ENCODE results near the gene RPS24.

GRCh38 chr10:78062296-78062695 is 28.6 kb downstream of the RPS24 start:
- TF ChIP-seq E2F1 (CRISPR knock-in tag; IDR thresholded peaks at IDR 0.05) (no peak), CHD2 (IDR thresholded peaks at IDR 0.05; ENCODE audit: low read depth, low read length) (no peak), SIN3A (IDR thresholded peaks at IDR 0.05; ENCODE audit: borderline replicate concordance in 2 of 2, control insufficient read depth in 1 of 2, low read depth in 2 of 2, low read length in 2 of 2) (no peak), CREM (IDR thresholded peaks at IDR 0.05; ENCODE audit: low read depth) (no peak)

Measured in K562 (cell line).